ENCODE results near the gene RPP21.

DNA sequence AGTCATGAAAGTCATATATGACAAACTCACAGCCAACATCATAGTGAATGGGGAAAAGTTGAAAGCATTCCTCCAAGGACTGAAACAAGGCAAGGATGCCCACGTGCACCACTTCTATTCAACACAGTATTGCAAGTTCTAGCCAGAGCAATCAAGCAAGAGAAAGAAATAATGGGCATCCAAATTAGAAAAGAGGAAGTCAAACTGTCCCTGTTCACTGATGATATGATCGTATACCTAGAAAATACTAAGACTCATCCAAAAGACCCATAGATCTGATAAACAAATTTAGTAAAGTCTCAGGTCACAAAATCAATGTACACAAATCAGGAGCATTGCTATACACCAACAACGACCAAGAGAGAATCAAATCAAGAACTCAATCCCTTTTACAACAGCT is 41.2 kb downstream of the RPP21 start:
- no peak for TF ChIP-seq EZH2 (IDR thresholded peaks at IDR 0.05; ENCODE audit: borderline replicate concordance, low read length)
- TF ChIP-seq, protein P1, sequence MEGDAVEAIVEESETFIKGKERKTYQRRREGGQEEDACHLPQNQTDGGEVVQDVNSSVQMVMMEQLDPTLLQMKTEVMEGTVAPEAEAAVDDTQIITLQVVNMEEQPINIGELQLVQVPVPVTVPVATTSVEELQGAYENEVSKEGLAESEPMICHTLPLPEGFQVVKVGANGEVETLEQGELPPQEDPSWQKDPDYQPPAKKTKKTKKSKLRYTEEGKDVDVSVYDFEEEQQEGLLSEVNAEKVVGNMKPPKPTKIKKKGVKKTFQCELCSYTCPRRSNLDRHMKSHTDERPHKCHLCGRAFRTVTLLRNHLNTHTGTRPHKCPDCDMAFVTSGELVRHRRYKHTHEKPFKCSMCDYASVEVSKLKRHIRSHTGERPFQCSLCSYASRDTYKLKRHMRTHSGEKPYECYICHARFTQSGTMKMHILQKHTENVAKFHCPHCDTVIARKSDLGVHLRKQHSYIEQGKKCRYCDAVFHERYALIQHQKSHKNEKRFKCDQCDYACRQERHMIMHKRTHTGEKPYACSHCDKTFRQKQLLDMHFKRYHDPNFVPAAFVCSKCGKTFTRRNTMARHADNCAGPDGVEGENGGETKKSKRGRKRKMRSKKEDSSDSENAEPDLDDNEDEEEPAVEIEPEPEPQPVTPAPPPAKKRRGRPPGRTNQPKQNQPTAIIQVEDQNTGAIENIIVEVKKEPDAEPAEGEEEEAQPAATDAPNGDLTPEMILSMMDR (IDR thresholded peaks at IDR 0.05; ENCODE audit: low read length): no peak
